Stimulated activated CD4-positive, alpha-beta T cell treated with anti-CD3 and anti-CD28 coated beads, Interleukin-4, amount 100 ng/mL, for 48 hours (primary cell): ENCODE data around the gene IFNL2.
"Not testable (repeated sequence)": the region's sequence is repeated elsewhere in the genome, so short reads cannot be mapped to it uniquely, and the experiment has no call there.

ENCODE experiments used
- DNase-seq, 2 donors: peaks; one replicate each; pipeline ENCODE4 v3.0.0-alpha.2; 2020; ENCODE audit warnings: low read depth in 2 of 2

Gene IFNL2

GRCh38 chr19:39253374-39254149 lies 14.6 kb upstream of the IFNL2 start:
- no peak for DNase-seq

- DNase-seq = no peak
Measured at GRCh38 chr19:39254531-39255345, 13.5 kb upstream of the IFNL2 start.

GRCh38 chr19:39257227-39257626 lies 11.0 kb upstream of the IFNL2 start:
- no peak for DNase-seq

DNA sequence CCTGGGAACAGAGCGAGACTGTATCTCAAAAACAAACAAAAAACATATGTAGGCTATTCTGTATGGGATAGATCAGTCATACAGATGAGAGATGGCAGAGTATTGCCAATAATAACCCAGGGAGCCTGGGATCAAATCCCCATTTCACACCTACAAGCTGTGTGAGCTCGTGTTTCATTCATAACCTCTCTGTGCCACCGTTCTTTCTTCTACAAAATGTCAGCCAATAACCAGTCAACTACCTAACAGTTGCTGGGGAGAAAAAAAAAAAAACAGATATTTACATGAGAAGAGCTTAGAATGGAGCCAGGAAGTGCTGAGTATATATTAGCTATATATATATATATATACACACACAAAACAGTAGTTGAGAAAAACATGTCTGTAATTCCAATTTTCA lies 6.5 kb upstream of the IFNL2 start:
- DNase-seq = no peak

GRCh38 chr19:39262496-39262895 lies 5.7 kb upstream of the IFNL2 start:
- DNase-seq = no peak

- no peak for DNase-seq
Measured at GRCh38 chr19:39263912-39264305, 4.3 kb upstream of the IFNL2 start.

- no peak for DNase-seq
Measured at GRCh38 chr19:39264306-39265290, 3.6 kb upstream of the IFNL2 start.

GRCh38 chr19:39265321-39265916 lies 2.8 kb upstream of the IFNL2 start:
- no peak for DNase-seq

- DNase-seq = not testable (repeated sequence)
Measured at GRCh38 chr19:39268531-39269223, 481 bp downstream of the IFNL2 start.

DNA sequence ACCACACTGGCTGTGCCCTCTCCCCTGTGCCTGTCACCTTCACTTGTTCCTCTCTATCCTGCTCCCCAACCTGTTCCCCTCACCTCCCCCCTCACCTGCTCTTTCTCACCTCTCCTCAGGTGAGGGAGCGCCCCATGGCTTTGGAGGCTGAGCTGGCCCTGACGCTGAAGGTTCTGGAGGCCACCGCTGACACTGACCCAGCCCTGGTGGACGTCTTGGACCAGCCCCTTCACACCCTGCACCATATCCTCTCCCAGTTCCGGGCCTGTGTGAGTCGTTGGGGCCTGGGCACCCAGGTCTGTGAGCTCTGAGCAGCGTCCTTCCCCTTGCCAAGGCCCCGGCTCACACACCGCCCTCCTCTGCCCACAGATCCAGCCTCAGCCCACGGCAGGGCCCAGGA lies 1.2 kb downstream of the IFNL2 start:
- DNase-seq = not testable (repeated sequence)

DNA sequence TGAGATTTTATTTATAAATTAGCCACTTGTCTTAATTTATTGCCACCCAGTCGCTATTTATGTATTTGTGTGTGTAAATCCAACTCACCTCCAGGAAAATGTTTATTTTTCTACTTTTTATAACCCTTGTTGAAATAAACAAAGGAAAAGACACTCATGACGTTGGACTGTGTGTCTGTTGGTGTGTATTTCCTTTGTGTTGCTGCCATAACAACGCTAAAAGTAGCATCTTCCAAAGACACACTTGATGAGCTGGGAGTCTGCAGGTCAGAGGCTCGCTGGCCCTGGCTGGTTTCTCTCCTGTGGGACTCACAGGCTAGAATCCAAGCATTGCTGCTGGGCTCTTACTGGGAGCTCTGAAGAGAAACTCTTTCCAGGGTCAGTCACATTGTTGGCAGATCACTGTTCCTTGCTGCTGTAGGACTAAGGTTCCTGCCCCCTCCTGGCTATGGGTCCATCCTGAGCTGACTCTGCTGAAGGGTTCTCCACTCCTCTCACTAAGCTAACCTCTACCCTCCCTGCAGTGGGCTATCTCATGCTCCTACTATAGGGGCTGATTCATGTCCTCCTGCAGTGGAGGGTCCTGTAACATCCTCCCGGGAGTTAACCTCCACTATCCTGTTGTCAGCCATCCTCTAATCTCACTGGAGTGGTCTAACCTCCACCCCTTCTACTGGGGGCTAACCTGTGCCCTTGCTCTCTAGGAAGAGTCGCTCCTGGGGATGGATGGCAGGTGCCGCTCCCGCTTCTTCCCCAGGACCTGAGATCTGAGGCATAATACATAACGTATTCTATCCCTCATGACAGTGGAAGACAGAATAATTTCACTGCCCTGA lies 2.1 kb downstream of the IFNL2 start:
- DNase-seq = no peak

GRCh38 chr19:39273859-39274258 lies 5.7 kb downstream of the IFNL2 start:
- DNase-seq = not testable (repeated sequence)

GRCh38 chr19:39275578-39275977 lies 7.4 kb downstream of the IFNL2 start:
- no peak for DNase-seq

- no peak for DNase-seq
Measured at GRCh38 chr19:39276740-39277139, 8.5 kb downstream of the IFNL2 start.

DNA sequence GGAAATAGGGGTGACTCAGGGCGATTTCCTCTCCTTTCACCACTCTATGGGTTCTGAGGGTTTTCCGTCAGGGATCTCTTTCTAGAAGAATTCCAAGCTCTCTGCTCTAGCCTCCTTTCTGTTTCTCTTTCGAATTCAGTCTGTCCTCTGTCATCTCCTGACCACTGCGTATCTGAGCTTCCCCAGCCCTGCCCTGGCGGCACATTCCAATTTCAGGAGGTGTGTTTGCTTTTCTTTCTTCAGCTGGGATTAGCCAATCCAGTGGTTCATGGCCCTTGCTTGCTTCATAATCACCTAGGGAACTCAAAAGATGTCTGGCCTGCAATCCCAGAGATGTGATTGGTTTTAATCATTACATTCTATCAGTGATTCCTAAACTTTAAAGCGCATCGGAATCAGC lies 9.4 kb downstream of the IFNL2 start:
- no peak for DNase-seq

- DNase-seq = no peak
Measured at GRCh38 chr19:39282021-39282420, 13.8 kb downstream of the IFNL2 start.

- DNase-seq = no peak
Measured at GRCh38 chr19:39284032-39284431, 15.8 kb downstream of the IFNL2 start.

- no peak for DNase-seq
Measured at GRCh38 chr19:39293394-39293793, 25.2 kb downstream of the IFNL2 start.

- DNase-seq = no peak
Measured at GRCh38 chr19:39296055-39296645, 28.0 kb downstream of the IFNL2 start, which contains the start of gene IFNL1. TSS of gene IFNL1 (plus strand) at chr19:39296407. CDS start at chr19:39296422, 15 bp downstream.
